Tibial nerve (tissue), 4 donors: ENCODE results near the gene SLCO4C1. TPM values are rescaled to one million over a fixed set of nuclear protein-coding genes. Genes with fewer than 3 reads are reported as not detected.

Experiments used
- DNase-seq, 2 donors: peaks; one replicate each; pipeline ENCODE4 v3.0.0-alpha.2; 2019; ENCODE audit warnings: low spot score in 2 of 2
- H3K27ac ChIP-seq, 4 donors: fragments of 200-600 bp; sonication (generic) in 3 of 4; one replicate each; pipeline ENCODE4 v1.5.1; 2017 to 2019; ENCODE audit warnings: mild to moderate bottlenecking in 1 of 4
- H3K27me3 ChIP-seq, 2 donors: fragments of 200-600 bp; sonication (generic) in 1 of 2; one replicate each; pipeline versions ENCODE4 v1.5.1 to v1.6.0; 2017 to 2019
- H3K36me3 ChIP-seq, 3 donors: fragments of 200-600 bp; sonication (generic); one replicate each; pipeline ENCODE4 v1.5.1; 2018 to 2019
- H3K4me1 ChIP-seq, 4 donors: fragments of 200-600 bp; sonication (generic) in 3 of 4; one replicate each; pipeline ENCODE4 v1.5.1; 2017 to 2019
- H3K4me3 ChIP-seq, 4 donors: fragments of 200-600 bp; sonication (generic) in 3 of 4; one replicate each; pipeline ENCODE4 v1.5.1; 2017 to 2019; ENCODE audit warnings: mild to moderate bottlenecking in 1 of 4, moderate library complexity in 1 of 4
- H3K9me3 ChIP-seq, 4 donors: fragments of 200-600 bp; sonication (generic) in 3 of 4; one replicate each; pipeline ENCODE4 v1.5.1; 2017 to 2019
- CTCF ChIP-seq, 5 experiments: fragments of 200-600 bp in 3 of 5; fragments of 450-650 bp in 2 of 5; sonication (generic) in 3 of 5; IDR thresholded peaks; one replicate each; pipeline ENCODE4 v1.5.1; 2016 to 2019; ENCODE audit warnings: antibody characterized with exemption in 5 of 5, mild to moderate bottlenecking in 3 of 5, moderate library complexity in 2 of 5
- EP300 ChIP-seq, 2 donors: sonication (generic); formaldehyde crosslinking; IDR thresholded peaks; one replicate each; pipeline ENCODE4 v1.6.1; 2017; ENCODE audit warnings: antibody characterized with exemption in 2 of 2, mild to moderate bottlenecking in 1 of 2
- POLR2A ChIP-seq, 2 donors: fragments of 450-650 bp; IDR thresholded peaks; one replicate each; pipeline ENCODE4 v1.6.1; 2017; ENCODE audit warnings: antibody characterized with exemption in 2 of 2, mild to moderate bottlenecking in 2 of 2, moderate library complexity in 2 of 2
- WGBS, 2 donors: methylation state at CpG; one replicate each; pipeline ENCODE4 v1.1.5; 2018; 5-methylcytosine and 5-hydroxymethylcytosine counted together
- total RNA-seq, 4 donors: library from RNA; depleted of rRNA; stranded (reverse); fragments of >200 nt; gene quantifications; one replicate each; pipeline ENCODE4 v1.1.0, GENCODE V29; 2016

The SLCO4C1 gene
- total RNA-seq, 4 donors from 2014 or later, result not detected

- peaks cover 0 to 17% (median 7%) of the 10 kb centered on the region in 4 donors for H3K4me1 ChIP-seq
- WGBS, 2 donors, result 3 to 4% methylated on average over 18 to 23 of the region's 26 CpGs
- H3K4me3 ChIP-seq, result peak overlapping the region; percentile 24 to 54 (median 46)
- H3K9me3 ChIP-seq, result no peaks in the 10 kb centered on the region
- peaks cover 0 to 8% of the 10 kb centered on the region in 2 donors for H3K27me3 ChIP-seq
- H3K36me3 ChIP-seq, result no peaks in the 10 kb centered on the region
- H3K27ac ChIP-seq, result no peak overlapping the region
- DNase-seq, result no peak
- TF ChIP-seq POLR2A (IDR thresholded peaks at IDR 0.05) (no peak), EP300 (IDR thresholded peaks at IDR 0.05) (no peak)
Measured at GRCh38 chr5:102295534-102296177, 428 bp downstream of the SLCO4C1 start.

- Histone ChIP-seq H3K9me3 (no peaks in the 10 kb centered on the region), H3K4me3 (no peak overlapping the region), H3K36me3 (no peaks in the 10 kb centered on the region), H3K4me1 (peaks cover 0 to 17% (median 7%) of the 10 kb centered on the region in 4 donors), H3K27me3 (peaks cover 0 to 8% of the 10 kb centered on the region in 2 donors), H3K27ac (no peak overlapping the region)
- WGBS, 2 donors, result 53 to 54% methylated on average over 4 of the region's 4 CpGs
- DNase-seq, result no peak
- TF ChIP-seq POLR2A (IDR thresholded peaks at IDR 0.05) (no peak), EP300 (IDR thresholded peaks at IDR 0.05) (no peak), CTCF (IDR thresholded peaks at IDR 0.05) (no peak)
Measured at GRCh38 chr5:102294886-102295395, 1.1 kb downstream of the SLCO4C1 start.

GRCh38 chr5:102290004-102290403 lies 6.1 kb downstream of the SLCO4C1 start:
- WGBS, 2 donors, result 91 to 94% methylated on average over 3 of the region's 3 CpGs
- H3K27me3 ChIP-seq, result no peaks in the 10 kb centered on the region

GRCh38 chr5:102289251-102289899 lies 6.7 kb downstream of the SLCO4C1 start:
- Histone ChIP-seq H3K27ac (no peak overlapping the region), H3K9me3 (no peaks in the 10 kb centered on the region), H3K27me3 (no peaks in the 10 kb centered on the region), H3K4me1 (no peaks in the 10 kb centered on the region), H3K4me3 (no peak overlapping the region), H3K36me3 (no peaks in the 10 kb centered on the region)
- DNase-seq, result no peak
- TF ChIP-seq POLR2A (IDR thresholded peaks at IDR 0.05) (no peak), EP300 (IDR thresholded peaks at IDR 0.05) (no peak), CTCF (IDR thresholded peaks at IDR 0.05) (no peak)
- 69 to 75% methylated on average over 6 of the region's 6 CpGs for WGBS, 2 donors

More at GRCh38 chr5:102290004-102290403, 6.1 kb downstream of the SLCO4C1 start:
- H3K4me3 ChIP-seq, result no peak overlapping the region
- no peak for DNase-seq
- H3K36me3 ChIP-seq, result no peaks in the 10 kb centered on the region
- no peak overlapping the region for H3K27ac ChIP-seq
- H3K4me1 ChIP-seq, result no peaks in the 10 kb centered on the region
- TF ChIP-seq POLR2A (IDR thresholded peaks at IDR 0.05), result no peak
- TF ChIP-seq CTCF (IDR thresholded peaks at IDR 0.05), result no peak
- no peak for TF ChIP-seq EP300 (IDR thresholded peaks at IDR 0.05)
- H3K9me3 ChIP-seq, result no peaks in the 10 kb centered on the region

GRCh38 chr5:102288630-102289029 lies 7.5 kb downstream of the SLCO4C1 start:
- H3K36me3 ChIP-seq, result no peaks in the 10 kb centered on the region
- 86 to 88% methylated on average over 1 of the region's 1 CpG for WGBS, 2 donors

More at GRCh38 chr5:102288630-102289029, 7.5 kb downstream of the SLCO4C1 start:
- no peak for DNase-seq
- H3K27ac ChIP-seq, result no peak overlapping the region
- no peak for TF ChIP-seq POLR2A (IDR thresholded peaks at IDR 0.05)
- TF ChIP-seq CTCF (IDR thresholded peaks at IDR 0.05), result no peak
- no peak for TF ChIP-seq EP300 (IDR thresholded peaks at IDR 0.05)
- H3K27me3 ChIP-seq, result no peaks in the 10 kb centered on the region
- H3K4me3 ChIP-seq, result no peak overlapping the region
- H3K9me3 ChIP-seq, result no peaks in the 10 kb centered on the region
- no peaks in the 10 kb centered on the region for H3K4me1 ChIP-seq
